Endothelial cell of umbilical vein (primary cell): ENCODE results near the gene PDSS2. TPM values are rescaled to one million over a fixed set of nuclear protein-coding genes. Genes with fewer than 3 reads are reported as not detected.

Experiments used
- BruUV-seq: library from RNA; stranded (reverse); fragments of 400-500 nt; replicated peaks from 2 replicates; lab custom pipeline; 2021; lab: Mats Ljungman, UMichigan
- CTCF ChIA-PET: fragments of 300-600, 350-600 bp; sonication (Branson Sonifier 250); formaldehyde crosslinking; loops from one replicate; lab custom pipeline; 2021; ENCODE audit warnings: antibody characterized with exemption, inconsistent platforms; lab: Charles Lee
- POLR2A ChIA-PET: fragments of 300-600, 350-600 bp; sonication (Branson Sonifier 250); formaldehyde crosslinking; loops from one replicate; lab custom pipeline; 2021; ENCODE audit warnings: antibody characterized with exemption, inconsistent platforms; lab: Charles Lee
- DNase-seq: peaks from one replicate; pipeline ENCODE4 v3.0.0-alpha.2; 2011; ENCODE audit warnings: low read depth, low spot score
- FAIRE-seq: peaks from 2 replicates; lab custom pipeline; 2011; peaks lifted over from hg19 to GRCh38; lab: Jason Lieb, UNC
- H2AFZ ChIP-seq: 2 replicates; pipeline ENCODE4 v1.6.0; 2012; ENCODE audit warnings: low read depth, low read length, control low read depth, inconsistent platforms
- H3K27ac ChIP-seq: 2 replicates; pipeline ENCODE4 v1.5.1; 2011; ENCODE audit warnings: low read depth, mild to moderate bottlenecking, control low read depth, low read length, moderate library complexity; ENCODE audit not compliant: insufficient read depth
- H3K27me3 ChIP-seq, 2 experiments: 2 replicates each; pipeline versions ENCODE4 v1.6.0 to v1.6.1; 2011; ENCODE audit warnings: low read length in 2 of 2, mixed read lengths in 1 of 2; ENCODE audit not compliant: control insufficient read depth in 2 of 2, insufficient read depth in 2 of 2
- H3K36me3 ChIP-seq, 2 experiments: 2 replicates in 1 of 2; 3 replicates in 1 of 2; pipeline ENCODE4 v1.5.1; 2011; ENCODE audit warnings: low read length in 2 of 2, mild to moderate bottlenecking in 1 of 2, moderate library complexity in 1 of 2; ENCODE audit not compliant: control insufficient read depth in 2 of 2, insufficient read depth in 2 of 2; ENCODE audit errors: extremely low read depth in 1 of 2
- H3K4me1 ChIP-seq: 3 replicates; pipeline ENCODE4 v1.5.1; 2011; ENCODE audit warnings: mild to moderate bottlenecking, low read length; ENCODE audit not compliant: control insufficient read depth, insufficient read depth; ENCODE audit errors: extremely low read depth
- H3K4me2 ChIP-seq: 2 replicates; pipeline ENCODE4 v1.6.1; 2011; ENCODE audit warnings: low read length, control low read depth, mixed read lengths; ENCODE audit not compliant: insufficient read depth
- H3K4me3 ChIP-seq, 3 experiments: fragments of 200-600 bp in 1 of 3; sonication (generic), shearing (Covaris generic) in 1 of 3; replicated peaks in 1 of 3; 2 replicates each; pipeline ENCODE4 v1.5.1; 2011 to 2016; ENCODE audit warnings: control low read depth in 3 of 3, low read length in 3 of 3, mild to moderate bottlenecking in 2 of 3, inconsistent platforms in 1 of 3, low read depth in 1 of 3, moderate library complexity in 1 of 3; ENCODE audit not compliant: insufficient read depth in 1 of 3
- H3K79me2 ChIP-seq: 2 replicates; pipeline ENCODE4 v1.6.0; 2012; ENCODE audit warnings: low read length, inconsistent platforms; ENCODE audit not compliant: control insufficient read depth, insufficient read depth
- H3K9ac ChIP-seq: replicated peaks from 2 replicates; pipeline ENCODE3; 2011; ENCODE audit warnings: low read length, control low read depth; ENCODE audit not compliant: insufficient read depth; ENCODE audit errors: extremely low read depth
- H3K9me1 ChIP-seq: replicated peaks from 3 replicates; pipeline ENCODE4 v1.6.0; 2011; ENCODE audit warnings: mild to moderate bottlenecking, low read length; ENCODE audit not compliant: control insufficient read depth, insufficient read depth; ENCODE audit errors: extremely low read depth
- H3K9me3 ChIP-seq: replicated peaks from 2 replicates; pipeline ENCODE4 v1.5.1; 2012; ENCODE audit warnings: low read length, inconsistent platforms; ENCODE audit not compliant: control insufficient read depth, insufficient read depth
- H4K20me1 ChIP-seq: replicated peaks from 2 replicates; pipeline ENCODE3; 2011; ENCODE audit warnings: mild to moderate bottlenecking, low read length; ENCODE audit not compliant: control insufficient read depth, insufficient read depth; ENCODE audit errors: extremely low read depth
- CTCF ChIP-seq, 2 donors: IDR thresholded peaks; 1 replicate in 1 of 2; 2 replicates in 1 of 2; pipeline ENCODE4 v1.5.1; 2011; ENCODE audit warnings: low read length in 2 of 2, mild to moderate bottlenecking in 2 of 2, moderate library complexity in 2 of 2, control low read depth in 1 of 2, inconsistent platforms in 1 of 2, low read depth in 1 of 2; ENCODE audit not compliant: insufficient read depth in 1 of 2; ENCODE audit errors: extremely low read depth in 1 of 2
- EZH2 ChIP-seq: IDR thresholded peaks from 2 replicates; pipeline ENCODE4 v1.6.1; 2012; ENCODE audit warnings: borderline replicate concordance, low read depth, mild to moderate bottlenecking, moderate library complexity, low read length, inconsistent platforms; ENCODE audit not compliant: severe bottlenecking
- FOS ChIP-seq: IDR thresholded peaks from 2 replicates; pipeline ENCODE4 v1.6.1; 2011; ENCODE audit warnings: mild to moderate bottlenecking, low read length, moderate library complexity, borderline replicate concordance; ENCODE audit not compliant: insufficient read depth
- GATA2 ChIP-seq: IDR thresholded peaks from 2 replicates; pipeline ENCODE4 v1.7.0; 2011; ENCODE audit warnings: low read depth, mild to moderate bottlenecking, moderate library complexity, mixed read lengths, low read length; ENCODE audit not compliant: insufficient read length, insufficient read depth
- JUN ChIP-seq: IDR thresholded peaks from 2 replicates; pipeline ENCODE4 v1.6.1; 2011; ENCODE audit warnings: borderline replicate concordance, low read depth; ENCODE audit not compliant: insufficient read length, insufficient read depth
- MYC ChIP-seq: IDR thresholded peaks from one replicate; pipeline ENCODE4 v1.6.1; 2011; ENCODE audit warnings: mild to moderate bottlenecking, low read depth, low read length
- POLR2A ChIP-seq: IDR thresholded peaks from 2 replicates; pipeline ENCODE4 v1.6.1; 2012; ENCODE audit warnings: low read depth, mild to moderate bottlenecking, control low read depth, low read length
- POLR2AphosphoS5 ChIP-seq: IDR thresholded peaks from 2 replicates; pipeline ENCODE4 v1.6.1; 2012; ENCODE audit warnings: low read depth, mild to moderate bottlenecking, control low read depth, low read length, moderate library complexity; ENCODE audit not compliant: insufficient read depth
- dilution Hi-C: fragments of 300-500 bp; cut with MboI; formaldehyde crosslinking; loops from one replicate; pipeline ENCODE4 v1.15.0; 2019; ENCODE audit warnings: low sequenced_read_pairs; ENCODE audit not compliant: extremely low pct_ligation_motif_present
- intact Hi-C: fragments of 100-400 bp; cut with micrococcal nuclease; formaldehyde crosslinking; loops from one replicate; pipeline ENCODE4 v1.10.0; 2022
- polyA plus RNA-seq, 4 experiments: library from polyadenylated mRNA; depleted of rRNA in 3 of 4; stranded (reverse) in 3 of 4; unstranded in 1 of 4; fragments of >200 nt; gene quantifications; 2 replicates each; pipeline versions ENCODE4 v1.2.1 to v1.2.3, GENCODE V29; 2011 to 2012; ENCODE audit warnings: missing spikeins in 1 of 4
- total RNA-seq: library from RNA; stranded (reverse); gene quantifications from 2 replicates; pipeline ENCODE4 v1.2.3, GENCODE V29; 2021
- TF ChIP-seq, protein P1 (sequence below): IDR thresholded peaks from 2 replicates; pipeline ENCODE4 v1.6.1; 2011; ENCODE audit not compliant: insufficient read depth, insufficient read length

PDSS2 gene
- total and polyA plus RNA-seq, 2 donors (not counting 3 experiments of a cell fraction or from before 2014, with no cell fraction given): 7.6 to 9.3 TPM

- no peak overlapping the region for H3K4me2 ChIP-seq
- ChIA-PET POLR2A (no interaction called here), CTCF (no interaction called here)
- no TSS peak for BruUV-seq
- no peak overlapping the region for H3K4me3 ChIP-seq
- H3K9ac ChIP-seq: no peak overlapping the region
- H3K36me3 ChIP-seq: no peaks in the 10 kb centered on the region
- H3K79me2 ChIP-seq: no peaks in the 10 kb centered on the region
- no peak overlapping the region for H2AFZ ChIP-seq
- intact Hi-C loops (no loop called here), dilution Hi-C loops (no loop called here)
- no peak overlapping the region for H3K27ac ChIP-seq
- no peaks in the 10 kb centered on the region for H3K4me1 ChIP-seq
- no peaks in the 10 kb centered on the region for H3K9me3 ChIP-seq
- FAIRE-seq: no peak
- no peaks in the 10 kb centered on the region for H3K9me1 ChIP-seq
- no peak for DNase-seq
- TF ChIP-seq, protein P1, sequence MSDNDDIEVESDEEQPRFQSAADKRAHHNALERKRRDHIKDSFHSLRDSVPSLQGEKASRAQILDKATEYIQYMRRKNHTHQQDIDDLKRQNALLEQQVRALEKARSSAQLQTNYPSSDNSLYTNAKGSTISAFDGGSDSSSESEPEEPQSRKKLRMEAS: no peak
- no peak for TF ChIP-seq CTCF (IDR thresholded peaks at IDR 0.05; ENCODE audit: extremely low read depth in 1 of 2, insufficient read depth in 1 of 2, low read depth in 1 of 2, low read length in 2 of 2)
- no peak for TF ChIP-seq GATA2
- TF ChIP-seq MYC: no peak
- no peak for TF ChIP-seq POLR2A
- H3K27me3 ChIP-seq: no peaks in the 10 kb centered on the region
- no peaks in the 10 kb centered on the region for H4K20me1 ChIP-seq
These were observed 215.2 kb downstream of the PDSS2 start for GRCh38 chr6:107244082-107244741.

DNA sequence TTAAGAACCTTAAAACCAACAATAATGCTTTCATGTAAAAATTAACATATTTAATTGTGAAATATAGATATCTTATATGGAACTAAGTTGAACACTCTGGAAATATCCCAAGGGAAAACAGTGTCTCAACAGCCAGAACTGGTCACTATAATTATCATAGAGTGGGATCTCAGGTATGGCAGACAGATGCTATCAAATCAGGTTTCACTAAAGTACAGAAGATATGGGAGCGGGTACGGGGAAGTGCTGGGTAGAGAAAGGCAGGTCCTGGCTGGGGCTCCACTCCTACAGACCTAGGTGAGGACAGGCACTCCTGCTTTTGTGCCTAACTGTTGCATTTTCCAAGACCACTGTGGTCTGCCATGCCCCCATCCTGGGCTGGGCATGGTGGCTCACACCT is 215.9 kb downstream of the PDSS2 start:
- no peak overlapping the region for H2AFZ ChIP-seq
- H3K36me3 ChIP-seq: no peaks in the 10 kb centered on the region
- no TSS peak for BruUV-seq
- H3K79me2 ChIP-seq: no peaks in the 10 kb centered on the region
- no peak overlapping the region for H3K4me3 ChIP-seq
- no peaks in the 10 kb centered on the region for H3K27me3 ChIP-seq
- TF ChIP-seq JUN (no peak), POLR2A (no peak), CTCF (IDR thresholded peaks at IDR 0.05; ENCODE audit: extremely low read depth in 1 of 2, insufficient read depth in 1 of 2, low read depth in 1 of 2, low read length in 2 of 2) (no peak), MYC (no peak), EZH2 (no peak), GATA2 (no peak), FOS (no peak), POLR2AphosphoS5 (no peak)
- TF ChIP-seq, protein P1: no peak
- H3K4me2 ChIP-seq: no peak overlapping the region
- FAIRE-seq (no peak), DNase-seq (no peak)
- POLR2A ChIA-PET: no interaction called here
- no peak overlapping the region for H3K27ac ChIP-seq
- CTCF ChIA-PET: interaction anchor here (1.0 kb wide), 1 partner anchor 9 kb away, joined by 3 read pairs; no protein-coding TSS in a partner anchor
- no peaks in the 10 kb centered on the region for H3K9me3 ChIP-seq
- dilution Hi-C loops (no loop called here), intact Hi-C loops (no loop called here)
- no peaks in the 10 kb centered on the region for H4K20me1 ChIP-seq
- H3K9me1 ChIP-seq: no peaks in the 10 kb centered on the region
- H3K9ac ChIP-seq: no peak overlapping the region
- no peaks in the 10 kb centered on the region for H3K4me1 ChIP-seq
